Measurements from ENCODE around the gene TSN.
"Not testable (repeated sequence)": the region's sequence is repeated elsewhere in the genome, so short reads cannot be mapped to it uniquely, and the experiment has no call there.

Gene TSN

GRCh38 chr2:121755237-121756111 is at the start of gene TSN:
TSN (plus strand) TSS chr2:121755651; CDS start chr2:121755780, 129 bp downstream.
- DNase-seq: peak; percentile 95

DNA sequence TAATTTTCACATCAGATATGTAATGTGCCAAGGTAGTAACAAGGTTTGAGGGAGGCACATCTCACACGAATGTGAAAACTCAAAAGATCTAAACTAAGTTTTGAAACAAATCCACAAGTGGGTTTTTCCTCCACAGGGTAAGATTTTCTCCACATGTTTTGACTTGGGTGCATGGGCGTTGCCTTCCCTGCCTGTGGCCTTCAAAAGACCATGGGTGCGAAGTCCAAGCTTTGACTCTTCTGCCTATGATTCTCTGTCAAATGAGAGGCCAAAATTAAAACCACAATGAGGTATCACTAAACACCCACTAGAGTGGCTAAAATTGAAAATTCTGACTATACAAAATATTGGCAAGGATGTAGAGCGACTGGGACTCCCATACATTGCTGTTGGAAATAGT is 49.5 kb upstream of the TSN start:
- DNase-seq: no peak

GRCh38 chr2:121707344-121707919 is 48.0 kb upstream of the TSN start:
- no peak for DNase-seq

GRCh38 chr2:121707920-121708361 is 47.5 kb upstream of the TSN start:
- DNase-seq: no peak

DNA sequence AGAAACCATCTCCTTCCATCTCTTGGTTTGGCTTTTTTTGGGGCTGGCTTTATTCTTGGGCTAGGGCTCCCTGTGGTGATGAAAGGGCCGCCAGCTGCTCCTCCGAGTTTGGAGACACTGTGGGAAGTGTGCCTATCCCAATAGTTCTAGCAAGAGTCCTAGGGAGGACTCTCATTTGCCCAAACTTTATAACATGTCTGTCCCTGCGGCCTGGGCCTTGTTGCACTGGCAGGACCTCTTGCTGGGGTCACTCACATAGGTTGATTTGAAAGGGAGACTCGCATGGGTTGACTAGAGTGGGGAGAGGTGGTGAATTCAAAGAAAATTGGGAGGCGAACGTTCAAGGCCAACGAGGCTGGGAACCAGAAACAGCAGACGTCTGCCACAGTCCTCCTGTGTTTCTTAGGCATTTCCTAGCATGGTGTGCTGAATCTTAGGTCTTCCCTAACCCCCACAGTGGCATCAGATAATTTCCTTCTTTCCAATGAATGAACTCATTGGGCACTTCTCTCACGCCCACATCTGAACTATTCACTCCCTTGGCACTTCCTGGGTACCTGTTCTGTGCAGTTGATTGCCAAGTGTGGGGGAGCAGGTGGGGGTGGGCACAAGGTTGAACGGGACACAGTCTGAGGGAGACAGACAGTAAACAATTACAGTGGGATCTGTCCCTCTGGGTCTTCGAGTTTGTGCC is 45.5 kb upstream of the TSN start:
- DNase-seq: no peak

DNA sequence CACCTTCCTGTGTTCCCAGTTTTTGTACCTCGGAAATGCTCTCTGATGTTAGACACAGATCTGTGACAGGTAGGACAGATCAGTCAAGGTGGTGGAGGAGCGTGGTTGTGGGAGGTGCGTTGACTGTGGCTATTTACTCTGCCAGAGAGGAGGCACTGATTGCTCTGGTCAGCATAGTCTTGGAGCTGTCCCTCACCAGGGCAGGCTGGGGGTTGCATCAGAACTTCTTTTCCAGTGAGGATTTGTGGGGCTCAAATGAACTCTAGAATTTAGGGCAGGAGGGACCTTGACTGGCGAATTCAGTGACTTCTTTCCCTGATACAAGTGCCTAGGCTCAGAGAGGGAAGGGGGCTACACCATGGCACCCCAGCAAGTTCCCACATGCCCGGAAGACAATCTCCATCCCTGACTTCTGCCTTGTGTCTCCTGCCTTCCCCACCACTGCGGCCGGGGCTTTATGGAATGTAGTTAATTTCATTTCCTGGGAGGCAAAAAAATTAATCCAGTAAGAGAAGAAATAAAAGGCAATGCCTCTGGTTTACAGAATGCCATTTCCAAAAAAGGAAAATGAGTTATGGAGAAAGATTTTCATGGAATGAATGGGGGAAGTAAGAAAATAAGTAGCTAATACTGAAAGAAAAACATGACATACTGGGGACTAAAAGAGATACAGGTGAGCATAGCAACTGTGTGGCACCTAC is 44.8 kb upstream of the TSN start:
- DNase-seq: no peak

DNA sequence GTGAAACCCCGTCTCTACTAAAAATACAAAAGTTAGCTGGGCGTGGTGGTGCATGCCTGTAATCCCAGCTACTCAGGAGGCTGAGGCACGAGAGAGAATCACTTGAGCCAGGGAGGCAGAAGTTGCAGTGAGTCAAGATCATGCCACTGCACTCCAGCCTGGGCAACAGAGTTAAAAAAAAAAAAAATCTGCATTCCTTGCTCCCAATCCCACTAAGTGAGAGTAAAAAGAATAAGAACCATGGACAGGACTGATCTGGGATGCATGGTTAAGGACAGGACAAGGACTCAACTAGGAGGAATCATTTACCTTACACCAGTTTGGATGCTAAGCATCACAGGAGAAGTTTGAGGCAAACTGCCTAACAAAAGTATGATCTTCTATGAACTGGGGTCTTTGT is 44.0 kb upstream of the TSN start:
- DNase-seq: not testable (repeated sequence)

- no peak for DNase-seq
These were observed 39.3 kb upstream of the TSN start for GRCh38 chr2:121716126-121716525.

DNA sequence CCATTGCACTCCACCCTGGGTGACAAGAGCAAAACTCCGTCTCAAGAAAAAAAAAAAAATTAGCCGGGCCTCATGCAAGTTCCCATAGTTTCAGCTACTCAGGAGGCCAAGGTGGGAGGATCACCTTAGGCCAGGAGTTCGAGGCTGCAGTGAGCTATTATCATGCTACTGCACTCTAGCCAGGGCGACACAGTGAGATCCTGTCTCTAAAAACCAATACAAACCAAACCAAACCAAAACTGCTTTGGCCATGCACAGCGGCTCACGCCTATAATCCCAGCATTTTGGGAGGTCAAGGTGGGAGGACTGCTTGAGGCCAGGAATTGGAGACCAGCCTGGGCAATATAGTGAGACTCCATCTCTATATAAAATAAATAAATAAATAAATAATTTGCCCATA is 37.9 kb upstream of the TSN start:
- no peak for DNase-seq

- DNase-seq: no peak
These were observed 33.5 kb upstream of the TSN start for GRCh38 chr2:121721926-121722325.

GRCh38 chr2:121722479-121722878 is 33.0 kb upstream of the TSN start:
- no peak for DNase-seq

GRCh38 chr2:121723316-121723715 is 32.1 kb upstream of the TSN start:
- no peak for DNase-seq

GRCh38 chr2:121727332-121727731 is 28.1 kb upstream of the TSN start:
- no peak for DNase-seq

DNA sequence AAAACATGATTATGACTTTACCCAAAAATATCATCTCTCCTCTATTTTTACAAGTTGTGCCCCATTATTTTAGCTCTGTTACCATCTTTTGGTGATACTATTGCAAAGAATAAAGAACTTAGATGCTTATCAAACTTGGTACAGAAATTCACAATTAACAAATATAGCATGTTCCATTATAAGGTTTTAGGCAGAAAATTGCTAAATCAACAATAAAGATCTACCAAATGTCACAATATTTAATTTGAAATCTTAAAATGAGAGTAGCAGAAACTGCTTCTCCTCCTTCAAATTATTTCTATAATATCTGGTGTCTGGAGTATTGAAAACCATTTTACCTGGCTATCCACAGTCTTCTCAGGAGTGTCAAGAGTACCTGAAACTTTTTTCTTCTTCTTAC is 27.5 kb upstream of the TSN start:
- no peak for DNase-seq

DNA sequence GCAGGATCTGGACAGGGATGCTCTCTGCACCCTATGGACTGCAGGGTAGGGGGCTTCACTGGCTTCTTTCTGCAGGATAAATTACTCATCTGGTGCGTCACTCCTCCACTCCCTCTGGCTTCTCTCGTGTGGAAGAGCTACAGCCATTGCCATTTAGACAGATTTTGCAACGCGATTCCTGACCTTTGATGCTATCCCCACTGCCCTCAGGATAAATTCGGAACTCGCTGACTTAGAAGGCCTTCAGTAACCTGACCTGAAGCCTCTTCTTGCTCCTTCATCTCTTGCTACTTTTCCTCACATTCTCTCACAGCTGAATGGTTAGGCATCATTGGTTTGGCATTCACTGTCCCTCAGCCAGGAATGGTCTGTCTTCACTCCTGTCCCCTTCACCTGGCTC is 24.1 kb upstream of the TSN start:
- no peak for DNase-seq

GRCh38 chr2:121734544-121734943 is 20.9 kb upstream of the TSN start:
- not testable (repeated sequence) for DNase-seq

DNA sequence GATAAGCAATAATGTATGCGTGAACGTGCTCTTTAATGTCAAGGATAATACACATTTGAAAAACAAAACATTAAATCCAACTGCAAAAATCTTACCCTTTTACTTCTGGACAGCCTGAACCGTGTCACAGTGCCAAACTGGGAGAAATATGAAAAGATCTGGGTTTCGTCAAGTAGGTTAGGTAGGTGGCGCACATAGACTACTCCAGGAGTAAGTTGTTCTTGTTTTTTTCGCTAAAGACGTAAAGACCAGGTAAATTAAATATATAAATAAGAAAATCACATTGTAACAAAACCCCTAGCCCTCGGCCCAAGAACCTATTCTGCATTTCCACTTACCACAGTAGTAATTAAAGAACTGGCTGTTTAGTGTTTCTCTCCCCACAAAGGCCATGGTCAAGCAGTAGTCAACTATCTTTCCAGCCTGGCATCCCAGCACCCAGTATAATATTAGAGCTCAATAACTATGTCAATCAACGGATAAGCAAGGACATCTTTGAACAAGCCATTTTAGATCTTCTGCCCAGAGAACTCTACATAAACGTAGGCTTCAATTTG is 19.9 kb upstream of the TSN start:
- DNase-seq: no peak

DNA sequence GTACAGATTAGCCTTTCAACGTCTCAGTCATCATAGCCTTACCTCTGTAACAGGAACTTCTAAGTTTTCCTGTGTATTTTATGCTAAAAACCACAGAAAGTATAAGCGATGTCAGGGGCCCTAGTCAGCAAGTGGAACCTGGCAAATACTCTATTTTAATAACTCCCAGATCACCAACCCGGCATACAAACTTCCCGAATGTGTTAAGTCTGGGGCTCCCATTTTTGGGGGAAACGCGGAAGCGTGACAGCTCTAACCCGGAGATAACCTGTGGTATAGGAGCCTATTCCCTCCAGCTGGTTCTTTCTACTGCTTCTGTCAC is 19.4 kb upstream of the TSN start:
- no peak for DNase-seq

- DNase-seq: peak; percentile 99
These were observed 18.8 kb upstream of the TSN start, which contains the start of gene NIFK for GRCh38 chr2:121736462-121737336. NIFK (minus strand) TSS chr2:121736875; CDS start chr2:121736850, 25 bp downstream.

GRCh38 chr2:121740973-121741372 is 14.5 kb upstream of the TSN start:
- DNase-seq: no peak

DNA sequence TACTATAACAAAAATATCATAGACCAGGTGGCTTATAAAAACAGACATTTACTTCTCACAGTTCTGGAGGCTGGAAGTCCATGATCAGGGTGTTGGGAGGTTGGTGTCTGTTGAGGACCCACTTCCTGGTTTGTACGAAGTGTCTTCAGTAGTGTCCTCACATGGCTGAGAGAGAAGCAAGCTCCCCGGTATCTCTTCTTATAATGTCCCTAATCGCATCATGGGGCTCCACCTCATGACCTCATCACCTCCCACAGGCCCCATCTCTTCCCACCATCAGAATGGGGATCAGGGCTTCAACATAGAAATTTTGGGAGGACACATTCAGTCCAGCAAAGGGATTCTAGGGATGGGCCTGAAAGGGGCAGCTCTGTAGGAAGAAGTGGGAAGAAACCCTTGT is 14.0 kb upstream of the TSN start:
- no peak for DNase-seq

- DNase-seq: no peak
These were observed 9.3 kb upstream of the TSN start for GRCh38 chr2:121746071-121746578.
